Pancreas (tissue), 10 donors: Measurements from ENCODE around the gene CFAP251. TPM values are rescaled to one million over a fixed set of nuclear protein-coding genes. Genes with fewer than 3 reads are reported as not detected.
A peak's percentile ranks its signal among the peaks of the same experiment; 100 is the strongest.

ENCODE experiments used
- ATAC-seq, 4 donors: fragments of 200-7000 bp; cut with Tn5 transposase; one replicate each; pipeline versions ENCODE4 v1.8.0 to v1.9.1; 2020; ENCODE audit warnings: mild to moderate bottlenecking in 4 of 4, moderate library complexity in 4 of 4
- DNase-seq, 6 donors: peaks; one replicate each; pipeline ENCODE4 v3.0.0-alpha.2; 2020
- FAIRE-seq: peaks from 2 replicates; lab custom pipeline; 2012; peaks lifted over from hg19 to GRCh38; lab: Jason Lieb, UNC
- H3K27ac ChIP-seq, 4 donors: fragments of 200-600 bp; sonication (generic); 1 replicate in 3 of 4; 2 replicates in 1 of 4; pipeline versions ENCODE4 v1.5.0 to v1.8.0; 2020
- H3K27me3 ChIP-seq, 4 donors: fragments of 200-600 bp; one replicate each; pipeline ENCODE4 v1.8.0; 2021
- H3K36me3 ChIP-seq, 3 donors: fragments of 200-600 bp; sonication (generic) in 1 of 3; one replicate each; pipeline versions ENCODE4 v1.5.0 to v1.8.0; 2020 to 2021
- H3K4me1 ChIP-seq, 3 donors: fragments of 200-600 bp; one replicate each; pipeline ENCODE4 v1.8.0; 2021
- H3K4me3 ChIP-seq, 4 donors: fragments of 200-600 bp; sonication (generic) in 2 of 4; one replicate each; pipeline versions ENCODE4 v1.5.0 to v1.8.0; 2020 to 2021
- H3K9me3 ChIP-seq, 4 donors: fragments of 200-600 bp; one replicate each; pipeline ENCODE4 v1.8.0; 2021
- CTCF ChIP-seq, 4 donors: fragments of 200-600 bp; sonication (generic) in 3 of 4; IDR thresholded peaks; one replicate each; pipeline versions ENCODE4 v1.5.0 to v1.8.0; 2021; ENCODE audit warnings: antibody characterized with exemption in 4 of 4
- WGBS, 2 donors: extraction: QIAGEN DNeasy Blood & Tissue Kit; methylation state at CpG; one replicate each; pipeline ENCODE4 v1.1.7; 2013; 5-methylcytosine and 5-hydroxymethylcytosine counted together
- intact Hi-C, 3 donors: fragments of 100-400 bp; cut with DNase I; formaldehyde crosslinking; loops; one replicate each; pipeline versions ENCODE4 v1.11.1 to v1.14.2; 2022
- polyA plus RNA-seq, 2 donors: library from polyadenylated mRNA; stranded (reverse); fragments of 200-250 nt; gene quantifications; one replicate each; pipeline ENCODE4 v1.2.3, GENCODE V29; 2013
- total RNA-seq, 6 donors: library from RNA; stranded (reverse); fragmentation: NEBNext Ultra II Directional in 4 of 6; extraction: Animal tissue kit (Norgen Biotek cat#: 25700) in 4 of 6; gene quantifications; one replicate each; pipeline versions ENCODE4 v1.2.1 to v1.2.4, GENCODE V29; 2021 to 2023
- donor health status: healthy with polysubstance abuse.
- donor health status: DM: no; HTN: no; CAD: no; lungs with moderate emphysema.
- donor health status: DM: no; HTN: no; CAD: no.
- donor health status: control.
- donor health status: control.
- donor health status: Bipolar disorder and iron deficiency.
- donor health status: DM: yes; HTN: yes; CAD: no.
- donor health status: DM: no; HTN: no; CAD: no.
- donor health status: DM: no; HTN: no; CAD: no.
- donor health status: DM: yes; HTN: yes; CAD: no.

Gene CFAP251
- total and polyA plus RNA-seq, 8 donors, result 1.7 to 5.9 (median 3.3) TPM

DNA sequence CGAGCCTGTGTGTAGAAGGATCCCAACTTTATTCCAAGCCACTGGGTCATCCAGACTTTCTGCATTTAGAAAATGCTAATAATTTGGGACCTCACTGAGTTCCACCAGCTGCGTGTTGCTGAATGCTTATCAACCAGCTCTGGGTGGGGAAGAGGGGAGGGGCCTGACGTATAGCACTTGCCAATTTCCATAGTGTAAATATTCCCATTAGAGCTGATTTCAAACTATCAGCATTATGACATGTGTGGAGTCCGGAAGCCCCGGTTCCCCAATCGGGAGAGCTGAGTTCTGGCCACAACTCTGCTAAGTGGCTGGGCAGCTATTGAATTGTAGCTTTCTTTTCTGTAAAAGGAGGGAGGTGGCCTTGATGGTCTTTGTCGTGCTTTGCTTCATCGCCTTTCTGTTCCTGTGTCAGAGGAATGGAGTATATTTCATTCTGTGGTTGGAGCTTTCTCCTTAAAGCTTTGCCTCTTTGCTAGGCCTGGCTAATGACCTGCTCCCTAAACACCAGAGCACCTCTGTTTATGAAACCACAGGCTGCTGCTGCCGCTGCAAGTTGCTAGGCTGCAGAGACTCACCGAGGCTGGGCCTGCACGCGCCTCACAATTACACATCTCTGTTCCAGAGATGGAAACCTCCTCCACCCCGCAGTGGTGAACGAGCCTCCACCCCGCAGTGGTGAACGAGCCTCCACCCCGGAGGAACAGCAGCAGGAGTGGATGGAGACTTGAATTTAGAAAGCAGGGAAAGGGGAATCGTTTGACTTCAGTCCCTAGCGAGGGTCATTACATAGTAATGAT, 95.6 kb downstream of the CFAP251 start:
- Histone ChIP-seq H3K27ac (no peak overlapping the region), H3K27me3 (no peaks in the 10 kb centered on the region), H3K4me1 (no peaks in the 10 kb centered on the region), H3K9me3 (no peaks in the 10 kb centered on the region), H3K4me3 (no peak overlapping the region), H3K36me3 (no peaks in the 10 kb centered on the region)
- FAIRE-seq, result no peak
- WGBS, 2 donors, result 81 to 82% methylated on average over 19 of the region's 19 CpGs
- DNase-seq, result no peak
- TF ChIP-seq CTCF (IDR thresholded peaks at IDR 0.05), result no peak
- ATAC-seq, result no peak
- intact Hi-C loops, result no loop called here

GRCh38 chr12:122014781-122015180, 96.4 kb downstream of the CFAP251 start:
- DNase-seq, result no peak
- intact Hi-C loops, result no loop called here
- WGBS, 2 donors, result 86 to 93% methylated on average over 5 of the region's 5 CpGs
- Histone ChIP-seq H3K4me3 (no peak overlapping the region), H3K27ac (no peak overlapping the region), H3K4me1 (no peaks in the 10 kb centered on the region), H3K36me3 (no peaks in the 10 kb centered on the region), H3K27me3 (no peaks in the 10 kb centered on the region), H3K9me3 (no peaks in the 10 kb centered on the region)
- no peak for FAIRE-seq
- no peak for TF ChIP-seq CTCF (IDR thresholded peaks at IDR 0.05)
- no peak for ATAC-seq

DNA sequence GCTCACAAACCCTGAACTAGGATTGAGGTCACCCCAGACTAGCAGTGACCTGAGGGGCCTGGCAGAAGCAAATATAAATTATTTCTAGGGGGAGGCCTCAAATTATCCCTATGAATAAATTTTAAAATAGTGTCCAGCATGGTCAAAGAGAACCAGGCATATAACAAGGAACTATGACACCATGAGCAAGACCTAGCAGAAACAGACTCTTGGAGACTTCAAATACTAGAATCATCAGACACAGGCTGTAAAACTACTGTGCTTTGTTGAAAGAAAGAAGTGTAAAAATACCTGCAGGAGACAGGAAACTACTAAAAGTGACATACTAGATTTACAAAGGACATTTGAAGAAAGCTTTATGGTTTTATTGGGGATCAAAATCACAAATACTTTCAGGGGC, 100.1 kb downstream of the CFAP251 start:
- Histone ChIP-seq H3K27ac (no peak overlapping the region), H3K9me3 (no peaks in the 10 kb centered on the region), H3K4me1 (peaks cover 0 to 5% (median 0%) of the 10 kb centered on the region in 3 donors), H3K36me3 (no peaks in the 10 kb centered on the region), H3K27me3 (no peaks in the 10 kb centered on the region), H3K4me3 (no peak overlapping the region)
- intact Hi-C loops, result no loop called here
- no peak for FAIRE-seq
- ATAC-seq, result no peak
- DNase-seq, result no peak
- TF ChIP-seq CTCF (IDR thresholded peaks at IDR 0.05), result no peak

- no peak for DNase-seq
- Histone ChIP-seq H3K9me3 (no peaks in the 10 kb centered on the region), H3K27ac (no peak overlapping the region), H3K4me3 (no peak overlapping the region), H3K4me1 (peaks cover 0 to 5% (median 1%) of the 10 kb centered on the region in 3 donors), H3K27me3 (no peaks in the 10 kb centered on the region), H3K36me3 (no peaks in the 10 kb centered on the region)
- FAIRE-seq, result no peak
- no peak for ATAC-seq
- TF ChIP-seq CTCF (IDR thresholded peaks at IDR 0.05), result no peak
- intact Hi-C loops, result no loop called here
- WGBS, 2 donors, result 92% methylated on average over 4 of the region's 4 CpGs
Measured at GRCh38 chr12:122018937-122019336, 100.5 kb downstream of the CFAP251 start.

GRCh38 chr12:122020795-122021192, 102.4 kb downstream of the CFAP251 start:
- Histone ChIP-seq H3K4me3 (peak overlapping the region; percentile 39 to 77 (median 66)), H3K36me3 (no peaks in the 10 kb centered on the region), H3K27ac (peak overlapping the region in 2 of 4 donors; percentile 55 to 68), H3K9me3 (no peaks in the 10 kb centered on the region), H3K4me1 (peaks cover 6 to 14% (median 10%) of the 10 kb centered on the region in 3 donors), H3K27me3 (no peaks in the 10 kb centered on the region)
- 42 to 53% methylated on average over 16 of the region's 16 CpGs for WGBS, 2 donors
- DNase-seq, result peak in 1 of 6 donors; percentile 66
- intact Hi-C loops, result no loop called here
- no peak for FAIRE-seq
- no peak for ATAC-seq
- no peak for TF ChIP-seq CTCF (IDR thresholded peaks at IDR 0.05)
